ENCODE measurements around the gene SLC29A2. TPM values are rescaled to one million over a fixed set of nuclear protein-coding genes. Genes with fewer than 3 reads are reported as not detected.

Gene SLC29A2
- total RNA-seq, 1 donor from 2014 or later, result 7.9 TPM

GRCh38 chr11:66328302-66329144 lies 43.0 kb downstream of the SLC29A2 start:
- Mint-ChIP-seq H3K27ac (ENCODE audit: unreplicated experiment) (peak overlapping the region; percentile 90), H3K27me3 (ENCODE audit: low read depth) (no peaks in the 10 kb centered on the region), H3K4me1 (ENCODE audit: low read depth) (peaks cover 47% of the 10 kb centered on the region), H3K36me3 (ENCODE audit: low read depth) (peaks cover 3% of the 10 kb centered on the region), H3K4me3 (ENCODE audit: unreplicated experiment) (no peak overlapping the region), H3K9me3 (ENCODE audit: low read depth) (no peaks in the 10 kb centered on the region)
- peak; percentile 99 for TF ChIP-seq CTCF (IDR thresholded peaks at IDR 0.05)
- DNase-seq (ENCODE audit: low spot score), result no peak

- no peak for TF ChIP-seq CTCF (IDR thresholded peaks at IDR 0.05)
- H3K4me1 Mint-ChIP-seq (ENCODE audit: low read depth), result peaks cover 47% of the 10 kb centered on the region
- H3K27me3 Mint-ChIP-seq (ENCODE audit: low read depth), result no peaks in the 10 kb centered on the region
- H3K9me3 Mint-ChIP-seq (ENCODE audit: low read depth), result no peaks in the 10 kb centered on the region
- peaks cover 3% of the 10 kb centered on the region for H3K36me3 Mint-ChIP-seq (ENCODE audit: low read depth)
- H3K4me3 Mint-ChIP-seq (ENCODE audit: unreplicated experiment), result no peak overlapping the region
- peak overlapping the region; percentile 90 for H3K27ac Mint-ChIP-seq (ENCODE audit: unreplicated experiment)
- DNase-seq (ENCODE audit: low spot score), result no peak
Observed at GRCh38 chr11:66328031-66328301, 43.6 kb downstream of the SLC29A2 start.

GRCh38 chr11:66327171-66328030 lies 44.2 kb downstream of the SLC29A2 start:
- TF ChIP-seq CTCF (IDR thresholded peaks at IDR 0.05), result no peak
- no peaks in the 10 kb centered on the region for H3K36me3 Mint-ChIP-seq (ENCODE audit: low read depth)
- no peaks in the 10 kb centered on the region for H3K27me3 Mint-ChIP-seq (ENCODE audit: low read depth)
- peak overlapping the region; percentile 90 for H3K27ac Mint-ChIP-seq (ENCODE audit: unreplicated experiment)
- H3K9me3 Mint-ChIP-seq (ENCODE audit: low read depth), result no peaks in the 10 kb centered on the region
- H3K4me1 Mint-ChIP-seq (ENCODE audit: low read depth), result peaks cover 50% of the 10 kb centered on the region
- no peak for DNase-seq (ENCODE audit: low spot score)
- H3K4me3 Mint-ChIP-seq (ENCODE audit: unreplicated experiment), result no peak overlapping the region

GRCh38 chr11:66326261-66327111 lies 45.1 kb downstream of the SLC29A2 start:
- Mint-ChIP-seq H3K4me1 (ENCODE audit: low read depth) (peaks cover 51% of the 10 kb centered on the region), H3K27ac (ENCODE audit: unreplicated experiment) (peak overlapping the region; percentile 92), H3K4me3 (ENCODE audit: unreplicated experiment) (no peak overlapping the region), H3K36me3 (ENCODE audit: low read depth) (no peaks in the 10 kb centered on the region), H3K9me3 (ENCODE audit: low read depth) (no peaks in the 10 kb centered on the region), H3K27me3 (ENCODE audit: low read depth) (no peaks in the 10 kb centered on the region)
- TF ChIP-seq CTCF (IDR thresholded peaks at IDR 0.05), result no peak
- no peak for DNase-seq (ENCODE audit: low spot score)

GRCh38 chr11:66325263-66325671 lies 46.3 kb downstream of the SLC29A2 start:
- H3K4me3 Mint-ChIP-seq (ENCODE audit: unreplicated experiment), result no peak overlapping the region
- no peak for TF ChIP-seq CTCF (IDR thresholded peaks at IDR 0.05)
- peaks cover under 1% of the 10 kb centered on the region for H3K36me3 Mint-ChIP-seq (ENCODE audit: low read depth)
- peak overlapping the region; percentile 92 for H3K27ac Mint-ChIP-seq (ENCODE audit: unreplicated experiment)
- H3K27me3 Mint-ChIP-seq (ENCODE audit: low read depth), result no peaks in the 10 kb centered on the region
- peaks cover 1% of the 10 kb centered on the region for H3K9me3 Mint-ChIP-seq (ENCODE audit: low read depth)
- H3K4me1 Mint-ChIP-seq (ENCODE audit: low read depth), result peaks cover 51% of the 10 kb centered on the region
- no peak for DNase-seq (ENCODE audit: low spot score)

Measured in chondrocyte (in vitro differentiated cells).